SK-N-SH (cell line): ENCODE measurements around the gene FAM168A.

ENCODE experiments used
- CTCF ChIP-seq: fragments of 200-600 bp; sonication (generic); IDR thresholded peaks from 2 replicates; pipeline ENCODE4 v1.6.1; 2017; ENCODE audit warnings: antibody characterized with exemption, mild to moderate bottlenecking, moderate library complexity
- FOXM1 ChIP-seq: IDR thresholded peaks from 2 replicates; pipeline ENCODE4 v1.4.0; 2012; ENCODE audit warnings: low read depth, mild to moderate bottlenecking
- JUND ChIP-seq: IDR thresholded peaks from 2 replicates; pipeline ENCODE4 v1.4.0; 2012
- POLR2AphosphoS5 ChIP-seq: IDR thresholded peaks from 2 replicates; pipeline ENCODE4 v1.6.1; 2012; ENCODE audit warnings: low read depth, low read length
- RAD21 ChIP-seq: IDR thresholded peaks from 2 replicates; pipeline ENCODE4 v1.6.1; 2012; ENCODE audit warnings: mild to moderate bottlenecking, low read length
- TCF12 ChIP-seq: IDR thresholded peaks from 2 replicates; pipeline ENCODE4 v1.4.0; 2012

DNA sequence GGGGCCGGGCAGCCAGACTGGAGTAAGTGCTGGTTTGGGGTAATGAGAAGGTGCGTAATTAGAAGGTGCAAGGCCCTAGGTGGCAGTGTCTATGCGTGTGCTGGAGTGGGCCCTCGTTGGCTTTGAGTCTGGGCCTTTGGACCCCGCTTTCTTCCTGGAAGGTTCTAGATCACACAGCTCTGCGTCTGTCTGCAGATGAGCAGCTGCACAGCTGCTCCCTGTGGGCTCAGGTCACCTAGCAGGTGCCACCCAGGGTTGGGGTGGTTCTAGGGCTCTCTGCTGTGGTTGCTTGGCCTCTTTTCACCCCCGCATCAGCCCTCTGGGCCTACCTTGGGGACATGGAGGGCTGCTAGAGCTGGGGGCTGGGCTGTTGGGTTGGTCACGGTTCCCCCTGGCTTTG lies 211.4 kb downstream of the FAM168A start:
- TF ChIP-seq CTCF = no peak
- TF ChIP-seq TCF12 = no peak
- TF ChIP-seq RAD21 = no peak
- TF ChIP-seq POLR2AphosphoS5 = no peak
- no peak for TF ChIP-seq FOXM1
- no peak for TF ChIP-seq JUND
